Spleen (tissue), 7 donors: ENCODE data around the gene EPHB1.

Source experiments
- CTCF ChIP-seq, 11 experiments: fragments of 200-600 bp in 7 of 11; fragments of 450-650 bp in 4 of 11; sonication (generic) in 4 of 11; IDR thresholded peaks in 8 of 11; conservative IDR thresholded peaks in 3 of 11; 1 replicate in 7 of 11; 2 replicates in 4 of 11; pipeline versions ENCODE4 v1.4.0 to v1.8.0; 2016 to 2021; ENCODE audit warnings: antibody characterized with exemption in 11 of 11, inconsistent platforms in 4 of 11, mild to moderate bottlenecking in 1 of 11
- POLR2A ChIP-seq, 3 donors: fragments of 450-650 bp; IDR thresholded peaks; one replicate each; pipeline ENCODE4 v1.5.1; 2017; ENCODE audit warnings: antibody characterized with exemption in 3 of 3, mild to moderate bottlenecking in 1 of 3
- donor health status: DM: no; HTN: no; CAD: no; lungs with moderate emphysema.
- donor health status: DM: no; HTN: no; CAD: no.
- donor health status: DM: no; HTN: no; CAD: no.

- TF ChIP-seq CTCF (IDR thresholded peaks at IDR 0.05 in 8 of 11, conservative IDR thresholded peaks at IDR 0.05 in 3 of 11) (no peak), POLR2A (IDR thresholded peaks at IDR 0.05) (no peak)
Measured at GRCh38 chr3:134887536-134887935, 92.5 kb downstream of the EPHB1 start.
